Activated naive CD4-positive, alpha-beta T cell treated with anti-CD3 and anti-CD28 coated beads, Interleukin-2, amount 50 U/mL, for 72 hours (primary cell): ENCODE measurements around the gene PAFAH1B1. TPM values are rescaled to one million over a fixed set of nuclear protein-coding genes. Genes with fewer than 3 reads are reported as not detected.

Experiments used
- ATAC-seq, 2 donors: fragments of 150-1000 bp; cut with Tn5 transposase; 2 replicates each; pipeline ENCODE4 v1.10.0; 2021; ENCODE audit warnings: mild to moderate bottlenecking in 2 of 2, moderate library complexity in 2 of 2
- DNase-seq, 2 donors: peaks; one replicate each; pipeline ENCODE4 v3.0.0; 2021 to 2022; ENCODE audit warnings: low spot score in 2 of 2
- H3K27ac Mint-ChIP-seq, 2 donors: one replicate each; pipeline ENCODE4 v1.8.0; 2022; ENCODE audit warnings: mild to moderate bottlenecking in 2 of 2, mixed read lengths in 2 of 2
- H3K36me3 Mint-ChIP-seq, 2 donors: one replicate each; pipeline ENCODE4 v1.8.0; 2022; ENCODE audit warnings: mixed read lengths in 2 of 2
- H3K9me3 Mint-ChIP-seq, 2 donors: one replicate each; pipeline ENCODE4 v1.8.0; 2022; ENCODE audit warnings: mixed read lengths in 2 of 2
- total RNA-seq, 2 donors: library from RNA; stranded (reverse); gene quantifications; one replicate each; pipeline ENCODE4 v1.2.3, GENCODE V29; 2022

The PAFAH1B1 gene
- total RNA-seq, 2 donors from 2014 or later, result 170 to 190 TPM

GRCh38 chr17:2580661-2581060 is 12.8 kb upstream of the PAFAH1B1 start:
- H3K27ac Mint-ChIP-seq, result no peak overlapping the region
- no peaks in the 10 kb centered on the region for H3K9me3 Mint-ChIP-seq
- no peaks in the 10 kb centered on the region for H3K36me3 Mint-ChIP-seq
- DNase-seq (no peak), ATAC-seq (no peak)

DNA sequence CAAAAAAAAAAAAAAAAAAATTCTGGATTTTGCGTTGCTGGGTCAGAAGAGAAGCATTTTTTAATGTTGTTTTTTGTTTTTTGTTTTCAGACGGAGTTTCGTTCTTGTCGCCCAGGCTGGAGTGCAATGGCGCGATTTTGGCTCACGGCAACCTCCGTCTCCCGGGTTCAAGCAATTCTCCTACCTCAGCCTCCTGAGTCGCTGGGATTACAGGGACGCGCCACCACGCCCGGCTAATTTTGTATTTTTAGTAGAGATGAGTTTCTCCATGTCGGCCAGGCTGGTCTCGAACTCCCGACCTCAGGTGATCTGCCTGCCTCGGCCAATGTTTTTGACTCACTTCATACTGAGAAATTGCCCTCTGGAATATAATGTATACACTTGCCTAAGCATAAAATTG is 11.0 kb upstream of the PAFAH1B1 start:
- DNase-seq (no peak), ATAC-seq (no peak)
- no peaks in the 10 kb centered on the region for H3K36me3 Mint-ChIP-seq
- no peak overlapping the region for H3K27ac Mint-ChIP-seq
- H3K9me3 Mint-ChIP-seq, result no peaks in the 10 kb centered on the region

- peaks cover 7 to 9% of the 10 kb centered on the region in 2 donors for H3K36me3 Mint-ChIP-seq
- H3K27ac Mint-ChIP-seq, result no peak overlapping the region
- DNase-seq (no peak), ATAC-seq (no peak)
- H3K9me3 Mint-ChIP-seq, result no peaks in the 10 kb centered on the region
These were observed 2.3 kb upstream of the PAFAH1B1 start for GRCh38 chr17:2591040-2591640.

GRCh38 chr17:2593821-2594721 is 617 bp downstream of the PAFAH1B1 start:
- DNase-seq (peak; percentile 75 to 82), ATAC-seq (peak; percentile 59 to 72)
- Mint-ChIP-seq H3K9me3 (no peaks in the 10 kb centered on the region), H3K27ac (peak overlapping the region; percentile 87 to 93), H3K36me3 (peaks cover 9 to 11% of the 10 kb centered on the region in 2 donors)

GRCh38 chr17:2594722-2595599 is 1.5 kb downstream of the PAFAH1B1 start:
- Mint-ChIP-seq H3K36me3 (peaks cover 9 to 11% of the 10 kb centered on the region in 2 donors), H3K27ac (peak overlapping the region; percentile 87 to 93), H3K9me3 (no peaks in the 10 kb centered on the region)
- ATAC-seq, result peak in 1 of 2 donors; percentile 11
- DNase-seq, result no peak

GRCh38 chr17:2595716-2596115 is 2.3 kb downstream of the PAFAH1B1 start:
- Mint-ChIP-seq H3K27ac (no peak overlapping the region), H3K9me3 (no peaks in the 10 kb centered on the region), H3K36me3 (peaks cover 9 to 11% of the 10 kb centered on the region in 2 donors)
- no peak for ATAC-seq
- no peak for DNase-seq

DNA sequence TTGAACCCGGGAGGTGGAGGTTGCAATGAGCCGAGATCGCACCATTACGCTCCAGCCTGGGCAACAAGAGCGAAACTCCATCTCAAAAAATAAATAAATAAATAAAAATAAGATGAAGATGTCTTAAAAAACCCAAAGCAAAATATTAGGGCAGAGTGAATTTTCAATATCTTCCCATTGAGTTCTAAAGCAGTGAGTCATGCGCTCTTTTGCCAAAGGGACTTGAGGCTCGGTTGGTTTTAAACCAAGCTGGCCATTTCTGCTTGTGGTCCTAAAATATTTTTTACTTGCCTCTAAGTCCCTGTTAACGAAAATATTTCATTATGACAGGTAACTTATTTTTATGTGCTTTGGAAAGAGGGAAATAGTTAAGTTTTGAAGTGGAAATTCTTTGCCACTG is 4.7 kb downstream of the PAFAH1B1 start:
- no peak overlapping the region for H3K27ac Mint-ChIP-seq
- no peaks in the 10 kb centered on the region for H3K9me3 Mint-ChIP-seq
- DNase-seq, result no peak
- ATAC-seq, result no peak
- peaks cover 9 to 11% of the 10 kb centered on the region in 2 donors for H3K36me3 Mint-ChIP-seq

DNA sequence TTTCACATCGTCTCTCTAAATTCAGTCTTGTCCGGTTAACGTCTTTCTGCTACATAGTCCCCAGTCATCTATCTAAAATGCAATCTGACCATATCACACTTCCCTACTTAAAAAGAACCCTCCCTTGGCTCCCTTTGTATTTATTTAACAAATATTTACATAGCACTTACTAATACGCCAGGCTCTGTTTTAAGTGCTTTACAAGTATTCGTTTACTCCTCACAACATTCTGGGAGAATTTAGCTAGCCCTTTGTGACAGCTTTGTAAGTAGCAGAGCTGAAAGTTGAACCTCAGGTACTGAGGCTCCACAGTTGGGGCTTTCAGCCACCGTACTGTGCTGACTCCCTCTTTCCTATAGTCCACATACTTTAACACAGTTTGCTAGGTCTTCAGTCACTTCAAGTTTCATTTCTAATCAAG is 9.2 kb downstream of the PAFAH1B1 start:
- ATAC-seq, result peak; percentile 20 to 64
- DNase-seq, result no peak

GRCh38 chr17:2608350-2608913 is 15.0 kb downstream of the PAFAH1B1 start:
- ATAC-seq (no peak), DNase-seq (no peak)
- Mint-ChIP-seq H3K27ac (no peak overlapping the region), H3K9me3 (no peaks in the 10 kb centered on the region), H3K36me3 (no peaks in the 10 kb centered on the region)

More for the DNA sequence above, 9.2 kb downstream of the PAFAH1B1 start:
- H3K36me3 Mint-ChIP-seq, result no peaks in the 10 kb centered on the region
- H3K27ac Mint-ChIP-seq, result peak overlapping the region in 1 of 2 donors; percentile 82
- no peaks in the 10 kb centered on the region for H3K9me3 Mint-ChIP-seq

DNA sequence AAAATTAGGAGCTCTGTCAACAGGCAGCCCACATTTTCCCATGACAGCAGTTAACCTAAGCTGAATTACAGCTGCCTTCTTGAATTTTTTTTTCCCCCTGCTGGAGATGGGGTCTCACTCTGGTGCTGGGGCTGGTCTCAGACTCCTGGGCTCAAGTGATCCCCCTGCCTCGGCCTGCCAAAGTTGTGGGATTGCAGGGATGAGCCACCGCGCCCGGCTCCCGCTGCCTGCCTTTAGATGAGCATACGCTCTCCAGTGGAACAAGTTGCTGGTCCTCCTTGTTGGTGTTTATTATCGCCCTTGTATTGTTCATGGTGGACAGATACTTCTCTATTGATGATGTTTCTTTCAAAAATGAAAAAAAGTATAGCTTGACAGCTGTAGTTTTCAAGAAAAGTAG is 15.6 kb downstream of the PAFAH1B1 start:
- DNase-seq (no peak), ATAC-seq (no peak)
- H3K36me3 Mint-ChIP-seq, result no peaks in the 10 kb centered on the region
- H3K27ac Mint-ChIP-seq, result peak overlapping the region in 1 of 2 donors; percentile 61
- no peaks in the 10 kb centered on the region for H3K9me3 Mint-ChIP-seq

GRCh38 chr17:2610195-2611175 is 17.0 kb downstream of the PAFAH1B1 start:
- no peaks in the 10 kb centered on the region for H3K9me3 Mint-ChIP-seq
- H3K27ac Mint-ChIP-seq, result peak overlapping the region; percentile 10 to 52
- H3K36me3 Mint-ChIP-seq, result no peaks in the 10 kb centered on the region
- no peak for DNase-seq
- ATAC-seq, result peak in 1 of 2 donors; percentile 29

GRCh38 chr17:2611627-2612026 is 18.2 kb downstream of the PAFAH1B1 start:
- H3K9me3 Mint-ChIP-seq, result no peaks in the 10 kb centered on the region
- ATAC-seq (no peak), DNase-seq (no peak)
- H3K36me3 Mint-ChIP-seq, result no peaks in the 10 kb centered on the region
- H3K27ac Mint-ChIP-seq, result no peak overlapping the region

GRCh38 chr17:2612630-2613029 is 19.2 kb downstream of the PAFAH1B1 start:
- no peaks in the 10 kb centered on the region for H3K9me3 Mint-ChIP-seq
- no peak overlapping the region for H3K27ac Mint-ChIP-seq
- H3K36me3 Mint-ChIP-seq, result peaks cover 0 to 5% of the 10 kb centered on the region in 2 donors
- ATAC-seq (no peak), DNase-seq (no peak)

DNA sequence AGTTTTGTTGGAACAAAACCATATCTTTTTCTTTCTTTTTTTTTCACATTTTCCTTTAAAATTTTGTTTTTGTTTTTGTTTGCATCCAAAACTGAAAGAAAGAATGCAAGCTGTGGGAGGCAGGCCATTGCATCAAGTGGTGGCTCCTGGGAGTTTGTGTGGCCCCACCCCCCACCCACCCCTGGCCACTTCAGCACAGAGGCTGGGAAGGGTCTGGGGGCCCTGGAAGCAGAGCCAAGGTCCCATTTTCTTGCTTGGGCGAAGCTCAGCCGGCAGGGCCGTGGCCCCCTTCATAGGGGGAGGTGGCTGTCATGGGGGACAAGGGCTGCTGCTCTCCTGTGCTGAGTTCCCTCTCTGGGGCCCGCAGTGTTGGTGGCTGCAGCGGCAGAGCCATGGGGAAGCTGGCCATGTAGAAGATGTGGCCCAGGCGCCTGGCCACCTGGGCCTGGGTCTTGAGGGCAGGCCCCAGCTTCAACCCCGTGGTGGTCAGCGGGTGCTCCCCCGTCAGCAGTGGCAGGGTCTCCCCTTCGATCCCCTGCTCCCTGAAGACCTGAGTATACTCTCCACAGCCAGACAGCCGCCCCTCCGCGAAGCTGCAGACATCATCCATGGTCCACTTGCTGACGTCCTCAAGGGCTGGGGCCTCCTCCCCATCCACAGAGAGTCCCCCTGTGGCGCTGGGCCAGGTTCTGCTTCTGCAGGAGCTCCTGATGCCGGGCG is 19.8 kb downstream of the PAFAH1B1 start:
- Mint-ChIP-seq H3K27ac (no peak overlapping the region), H3K9me3 (no peaks in the 10 kb centered on the region), H3K36me3 (peaks cover 0 to 6% of the 10 kb centered on the region in 2 donors)
- DNase-seq (no peak), ATAC-seq (no peak)

DNA sequence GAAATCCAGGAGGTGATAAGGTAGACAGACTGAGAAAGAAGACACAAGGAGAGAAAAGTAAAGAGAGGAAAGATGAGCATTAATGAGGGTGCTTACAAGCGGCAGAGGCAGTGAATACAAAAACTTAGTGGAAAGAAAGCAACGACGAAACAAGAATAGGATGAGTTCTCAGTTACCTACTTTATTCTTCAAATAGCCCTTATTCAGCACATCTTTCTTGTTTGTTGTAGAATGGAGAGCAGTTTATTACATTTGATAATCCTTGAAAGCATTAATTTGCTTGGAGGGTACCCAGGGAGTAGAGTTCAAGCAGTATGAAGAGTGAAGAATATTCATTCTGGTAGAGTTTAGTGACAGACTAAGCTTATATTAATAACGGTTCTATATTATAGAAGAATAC is 22.4 kb downstream of the PAFAH1B1 start:
- no peak for ATAC-seq
- H3K27ac Mint-ChIP-seq, result peak overlapping the region in 1 of 2 donors; percentile 46

More for the DNA sequence above, 22.4 kb downstream of the PAFAH1B1 start:
- DNase-seq, result no peak
- H3K36me3 Mint-ChIP-seq, result peaks cover 0 to 6% of the 10 kb centered on the region in 2 donors
- H3K9me3 Mint-ChIP-seq, result no peaks in the 10 kb centered on the region
